Calu3 (cell line): ENCODE measurements around the gene UQCR11. TPM values are rescaled to one million over a fixed set of nuclear protein-coding genes. Genes with fewer than 3 reads are reported as not detected.

ENCODE experiments used
- BruUV-seq: library from RNA; stranded (reverse); fragments of 400-500 nt; replicated peaks from 2 replicates; lab custom pipeline; 2021; lab: Mats Ljungman, UMichigan
- CTCF ChIA-PET: fragments of 300-600 bp; sonication (Branson Sonifier 250); formaldehyde crosslinking; loops from one replicate; lab custom pipeline; 2022; ENCODE audit warnings: antibody characterized with exemption; lab: Charles Lee
- DNase-seq: peaks from one replicate; pipeline ENCODE4 v3.0.0; 2022
- H3K27ac Mint-ChIP-seq: one replicate; pipeline ENCODE4 v1.8.0; 2022; ENCODE audit warnings: mixed read lengths; ENCODE audit not compliant: unreplicated experiment
- H3K27me3 Mint-ChIP-seq: one replicate; pipeline ENCODE4 v1.8.0; 2022; ENCODE audit warnings: mixed read lengths; ENCODE audit not compliant: unreplicated experiment
- H3K36me3 Mint-ChIP-seq: one replicate; pipeline ENCODE4 v1.8.0; 2022; ENCODE audit warnings: mild to moderate bottlenecking, moderate library complexity, mixed read lengths; ENCODE audit not compliant: insufficient read depth, unreplicated experiment
- H3K4me1 Mint-ChIP-seq: one replicate; pipeline ENCODE4 v1.8.0; 2022; ENCODE audit warnings: mild to moderate bottlenecking, low read depth, mixed read lengths; ENCODE audit not compliant: unreplicated experiment
- H3K4me3 Mint-ChIP-seq: one replicate; pipeline ENCODE4 v1.8.0; 2022; ENCODE audit warnings: mild to moderate bottlenecking, low read depth, moderate library complexity, mixed read lengths; ENCODE audit not compliant: unreplicated experiment
- H3K9me3 Mint-ChIP-seq: one replicate; pipeline ENCODE4 v1.8.0; 2022; ENCODE audit warnings: low read depth, mixed read lengths; ENCODE audit not compliant: unreplicated experiment
- CTCF ChIP-seq: fragments of 200-600 bp; IDR thresholded peaks from one replicate; pipeline ENCODE4 v1.8.0; 2022; ENCODE audit warnings: antibody characterized with exemption; ENCODE audit not compliant: unreplicated experiment
- intact Hi-C: fragments of 100-400 bp; cut with micrococcal nuclease; formaldehyde crosslinking; loops from one replicate; pipeline ENCODE4 v1.10.0; 2022; ENCODE audit not compliant: unreplicated experiment
- total RNA-seq: library from RNA; stranded (reverse); gene quantifications from 2 replicates; pipeline ENCODE4 v1.2.3, GENCODE V29; 2022

Gene UQCR11
- total RNA-seq, 1 experiment from 2014 or later, result 148 TPM

- H3K4me3 Mint-ChIP-seq, result no peak overlapping the region
- DNase-seq, result no peak
- TF ChIP-seq CTCF, result no peak
- CTCF ChIA-PET, result no interaction called here
- BruUV-seq, result no TSS peak
- no peak overlapping the region for H3K27ac Mint-ChIP-seq
- H3K9me3 Mint-ChIP-seq, result no peaks in the 10 kb centered on the region
- H3K36me3 Mint-ChIP-seq, result peaks cover 44% of the 10 kb centered on the region
- intact Hi-C loops, result no loop called here
- no peaks in the 10 kb centered on the region for H3K4me1 Mint-ChIP-seq
- no peaks in the 10 kb centered on the region for H3K27me3 Mint-ChIP-seq
Observed at GRCh38 chr19:1608359-1609102, 3.3 kb upstream of the UQCR11 start.

GRCh38 chr19:1606138-1606651, 933 bp upstream of the UQCR11 start:
- CTCF ChIA-PET, result interaction anchor here (0.7 to 1.3 kb wide), 6 partner anchors 47 to 186 kb away, joined by 3 to 7 read pairs (median 4); partner anchors contain the start of gene TCF3

GRCh38 chr19:1602091-1602707, 3.1 kb downstream of the UQCR11 start:
- Mint-ChIP-seq H3K27ac (no peak overlapping the region), H3K4me1 (no peaks in the 10 kb centered on the region), H3K36me3 (peaks cover 44% of the 10 kb centered on the region), H3K4me3 (no peak overlapping the region), H3K9me3 (no peaks in the 10 kb centered on the region), H3K27me3 (no peaks in the 10 kb centered on the region)
- no peak for TF ChIP-seq CTCF
- CTCF ChIA-PET, result no interaction called here
- no TSS peak for BruUV-seq
- no peak for DNase-seq
- intact Hi-C loops, result no loop called here

More at GRCh38 chr19:1606138-1606651, 933 bp upstream of the UQCR11 start:
- H3K27me3 Mint-ChIP-seq, result no peaks in the 10 kb centered on the region
- no peaks in the 10 kb centered on the region for H3K9me3 Mint-ChIP-seq
- H3K36me3 Mint-ChIP-seq, result peaks cover 48% of the 10 kb centered on the region
- BruUV-seq, result no TSS peak
- intact Hi-C loops, result no loop called here
- peak overlapping the region; percentile 76 for H3K4me3 Mint-ChIP-seq
- no peak for TF ChIP-seq CTCF
- peak overlapping the region; percentile 74 for H3K27ac Mint-ChIP-seq
- DNase-seq, result no peak
- no peaks in the 10 kb centered on the region for H3K4me1 Mint-ChIP-seq

- no TSS peak for BruUV-seq
- no peak for DNase-seq
- intact Hi-C loops, result no loop called here
- H3K4me1 Mint-ChIP-seq, result no peaks in the 10 kb centered on the region
- CTCF ChIA-PET, result no interaction called here
- H3K9me3 Mint-ChIP-seq, result no peaks in the 10 kb centered on the region
- H3K27me3 Mint-ChIP-seq, result no peaks in the 10 kb centered on the region
- H3K4me3 Mint-ChIP-seq, result no peak overlapping the region
- TF ChIP-seq CTCF, result no peak
- H3K27ac Mint-ChIP-seq, result no peak overlapping the region
- H3K36me3 Mint-ChIP-seq, result peaks cover 47% of the 10 kb centered on the region
Observed at GRCh38 chr19:1601613-1602064, 3.6 kb downstream of the UQCR11 start.
